Activated naive CD4-positive, alpha-beta T cell treated with anti-CD3 and anti-CD28 coated beads, Interleukin-2, amount 10 ng/mL, durations not matched to agents 7 days and 5 days (primary cell): ENCODE results near the gene FAAP20.
A peak's percentile ranks its signal among the peaks of the same experiment; 100 is the strongest.

Experiments
- CTCF ChIA-PET: fragments of 350-600 bp; sonication (Branson Sonifier 250); formaldehyde crosslinking; loops from one replicate; lab custom pipeline; 2021; ENCODE audit warnings: antibody characterized with exemption; lab: Charles Lee
- DNase-seq: peaks from one replicate; pipeline ENCODE4 v3.0.0-alpha.2; 2020
- H3K27ac Mint-ChIP-seq: one replicate; pipeline ENCODE4 v1.8.0; 2021; ENCODE audit warnings: mild to moderate bottlenecking, moderate library complexity, mixed read lengths
- H3K27me3 Mint-ChIP-seq: one replicate; pipeline ENCODE4 v1.8.0; 2021; ENCODE audit warnings: mild to moderate bottlenecking, mixed read lengths
- H3K36me3 Mint-ChIP-seq: one replicate; pipeline ENCODE4 v1.8.0; 2021; ENCODE audit warnings: mixed read lengths
- H3K4me1 Mint-ChIP-seq: one replicate; pipeline ENCODE4 v1.8.0; 2021; ENCODE audit warnings: mixed read lengths
- H3K4me3 Mint-ChIP-seq: one replicate; pipeline ENCODE4 v1.8.0; 2021; ENCODE audit warnings: mild to moderate bottlenecking, moderate library complexity, mixed read lengths
- H3K9me3 Mint-ChIP-seq: one replicate; pipeline ENCODE4 v1.8.0; 2021; ENCODE audit warnings: mixed read lengths

The FAAP20 gene

GRCh38 chr1:2189459-2190425, 4.8 kb downstream of the FAAP20 start:
- H3K36me3 Mint-ChIP-seq, result peaks cover 5% of the 10 kb centered on the region
- H3K9me3 Mint-ChIP-seq, result no peaks in the 10 kb centered on the region
- H3K27me3 Mint-ChIP-seq, result no peaks in the 10 kb centered on the region
- peak overlapping the region; percentile 75 for H3K4me3 Mint-ChIP-seq
- peaks cover 30% of the 10 kb centered on the region for H3K4me1 Mint-ChIP-seq
- peak; percentile 94 for DNase-seq
- CTCF ChIA-PET, result interaction anchor here (0.8 to 4.2 kb wide), 3 partner anchors 15 to 192 kb away, joined by 3 to 19 read pairs (median 5); no protein-coding TSS in a partner anchor
- H3K27ac Mint-ChIP-seq, result peak overlapping the region; percentile 96

GRCh38 chr1:2188336-2188735, 6.2 kb downstream of the FAAP20 start:
- Mint-ChIP-seq H3K36me3 (peaks cover 5% of the 10 kb centered on the region), H3K27me3 (no peaks in the 10 kb centered on the region), H3K9me3 (no peaks in the 10 kb centered on the region), H3K4me3 (no peak overlapping the region), H3K4me1 (peaks cover 27% of the 10 kb centered on the region), H3K27ac (peak overlapping the region; percentile 78)
- DNase-seq, result no peak
- CTCF ChIA-PET, result interaction anchor here (1.0 kb wide), 1 partner anchor 14 kb away, joined by 5 read pairs; no protein-coding TSS in a partner anchor

- H3K4me1 Mint-ChIP-seq, result peaks cover 24% of the 10 kb centered on the region
- H3K27ac Mint-ChIP-seq, result peak overlapping the region; percentile 59
- H3K27me3 Mint-ChIP-seq, result no peaks in the 10 kb centered on the region
- H3K36me3 Mint-ChIP-seq, result peaks cover 3% of the 10 kb centered on the region
- no peak for DNase-seq
- H3K4me3 Mint-ChIP-seq, result no peak overlapping the region
- CTCF ChIA-PET, result interaction anchor here (1.0 kb wide), 1 partner anchor 13 kb away, joined by 4 read pairs; no protein-coding TSS in a partner anchor
- no peaks in the 10 kb centered on the region for H3K9me3 Mint-ChIP-seq
Observed at GRCh38 chr1:2187619-2188018, 7.0 kb downstream of the FAAP20 start.

- H3K36me3 Mint-ChIP-seq, result peaks cover 3% of the 10 kb centered on the region
- H3K9me3 Mint-ChIP-seq, result no peaks in the 10 kb centered on the region
- H3K4me3 Mint-ChIP-seq, result no peak overlapping the region
- H3K4me1 Mint-ChIP-seq, result peaks cover 22% of the 10 kb centered on the region
- no peak for DNase-seq
- H3K27ac Mint-ChIP-seq, result peak overlapping the region; percentile 24
- no peaks in the 10 kb centered on the region for H3K27me3 Mint-ChIP-seq
- CTCF ChIA-PET, result interaction anchor here (1.0 kb wide), 1 partner anchor 12 kb away, joined by 4 read pairs; no protein-coding TSS in a partner anchor
Observed at GRCh38 chr1:2186901-2187300, 7.7 kb downstream of the FAAP20 start.

- H3K4me1 Mint-ChIP-seq, result peaks cover 19% of the 10 kb centered on the region
- no peak for DNase-seq
- H3K27ac Mint-ChIP-seq, result no peak overlapping the region
- CTCF ChIA-PET, result no interaction called here
- peaks cover 3% of the 10 kb centered on the region for H3K36me3 Mint-ChIP-seq
- no peaks in the 10 kb centered on the region for H3K27me3 Mint-ChIP-seq
- no peak overlapping the region for H3K4me3 Mint-ChIP-seq
- H3K9me3 Mint-ChIP-seq, result no peaks in the 10 kb centered on the region
Observed at GRCh38 chr1:2185880-2186855, 8.4 kb downstream of the FAAP20 start.

- no peak overlapping the region for H3K4me3 Mint-ChIP-seq
- peaks cover 3% of the 10 kb centered on the region for H3K36me3 Mint-ChIP-seq
- H3K27ac Mint-ChIP-seq, result no peak overlapping the region
- peaks cover 12% of the 10 kb centered on the region for H3K4me1 Mint-ChIP-seq
- no peaks in the 10 kb centered on the region for H3K9me3 Mint-ChIP-seq
- CTCF ChIA-PET, result interaction anchor here (0.7 kb wide), 1 partner anchor 10 kb away, joined by 3 read pairs; no protein-coding TSS in a partner anchor
- DNase-seq, result no peak
- no peaks in the 10 kb centered on the region for H3K27me3 Mint-ChIP-seq
Observed at GRCh38 chr1:2184934-2185333, 9.6 kb downstream of the FAAP20 start.

- CTCF ChIA-PET, result interaction anchor here (0.7 to 2.5 kb wide), 2 partner anchors 9 to 10 kb away, joined by 3 to 8 read pairs; no protein-coding TSS in a partner anchor
- no peaks in the 10 kb centered on the region for H3K27me3 Mint-ChIP-seq
- H3K4me1 Mint-ChIP-seq, result peaks cover 8% of the 10 kb centered on the region
- no peak overlapping the region for H3K27ac Mint-ChIP-seq
- no peak overlapping the region for H3K4me3 Mint-ChIP-seq
- DNase-seq, result no peak
- peaks cover 3% of the 10 kb centered on the region for H3K36me3 Mint-ChIP-seq
- H3K9me3 Mint-ChIP-seq, result no peaks in the 10 kb centered on the region
Observed at GRCh38 chr1:2184531-2184930, 10.0 kb downstream of the FAAP20 start.

- Mint-ChIP-seq H3K4me3 (no peak overlapping the region), H3K27ac (no peak overlapping the region), H3K9me3 (no peaks in the 10 kb centered on the region), H3K27me3 (no peaks in the 10 kb centered on the region), H3K4me1 (peaks cover 3% of the 10 kb centered on the region), H3K36me3 (peaks cover 3% of the 10 kb centered on the region)
- CTCF ChIA-PET, result interaction anchor here (2.5 kb wide), 1 partner anchor 9 kb away, joined by 8 read pairs; no protein-coding TSS in a partner anchor
- DNase-seq, result no peak
Observed at GRCh38 chr1:2183937-2184334, 10.6 kb downstream of the FAAP20 start.

GRCh38 chr1:2182376-2182775, 12.2 kb downstream of the FAAP20 start:
- CTCF ChIA-PET, result interaction anchor here (2.5 kb wide), 1 partner anchor 8 kb away, joined by 8 read pairs; no protein-coding TSS in a partner anchor
- Mint-ChIP-seq H3K9me3 (no peaks in the 10 kb centered on the region), H3K27me3 (no peaks in the 10 kb centered on the region), H3K27ac (peak overlapping the region; percentile 67), H3K36me3 (peaks cover 3% of the 10 kb centered on the region), H3K4me3 (no peak overlapping the region), H3K4me1 (no peaks in the 10 kb centered on the region)
- DNase-seq, result no peak

GRCh38 chr1:2181752-2182151, 12.8 kb downstream of the FAAP20 start:
- CTCF ChIA-PET, result interaction anchor here (2.5 kb wide), 1 partner anchor 7 kb away, joined by 8 read pairs; no protein-coding TSS in a partner anchor
- no peaks in the 10 kb centered on the region for H3K9me3 Mint-ChIP-seq
- no peaks in the 10 kb centered on the region for H3K27me3 Mint-ChIP-seq
- DNase-seq, result no peak
- H3K4me1 Mint-ChIP-seq, result no peaks in the 10 kb centered on the region
- H3K36me3 Mint-ChIP-seq, result peaks cover 3% of the 10 kb centered on the region
- no peak overlapping the region for H3K4me3 Mint-ChIP-seq
- no peak overlapping the region for H3K27ac Mint-ChIP-seq

- DNase-seq, result no peak
- Mint-ChIP-seq H3K36me3 (peaks cover 3% of the 10 kb centered on the region), H3K27ac (no peak overlapping the region), H3K27me3 (no peaks in the 10 kb centered on the region), H3K4me1 (no peaks in the 10 kb centered on the region), H3K9me3 (no peaks in the 10 kb centered on the region), H3K4me3 (no peak overlapping the region)
- CTCF ChIA-PET, result no interaction called here
Observed at GRCh38 chr1:2181271-2181670, 13.3 kb downstream of the FAAP20 start.

GRCh38 chr1:2180297-2181245, 14.0 kb downstream of the FAAP20 start:
- H3K36me3 Mint-ChIP-seq, result peaks cover 2% of the 10 kb centered on the region

More at GRCh38 chr1:2180297-2181245, 14.0 kb downstream of the FAAP20 start:
- H3K27ac Mint-ChIP-seq, result no peak overlapping the region
- no peaks in the 10 kb centered on the region for H3K27me3 Mint-ChIP-seq
- H3K9me3 Mint-ChIP-seq, result no peaks in the 10 kb centered on the region
- no peaks in the 10 kb centered on the region for H3K4me1 Mint-ChIP-seq
- H3K4me3 Mint-ChIP-seq, result no peak overlapping the region
- DNase-seq, result no peak
- CTCF ChIA-PET, result no interaction called here
